ENCODE results near the gene IPCEF1. TPM values are rescaled to one million over a fixed set of nuclear protein-coding genes. Genes with fewer than 3 reads are reported as not detected.

Gene IPCEF1
- total RNA-seq, 1 donor from 2014 or later = 18.8 TPM

- no peak for TF ChIP-seq CTCF (IDR thresholded peaks at IDR 0.05; ENCODE audit: unreplicated experiment)
- peaks cover 24% of the 10 kb centered on the region for H3K36me3 Mint-ChIP-seq (ENCODE audit: low read depth, unreplicated experiment)
- H3K9me3 Mint-ChIP-seq (ENCODE audit: unreplicated experiment) = no peaks in the 10 kb centered on the region
- no peak overlapping the region for H3K4me3 Mint-ChIP-seq (ENCODE audit: unreplicated experiment)
- H3K27me3 Mint-ChIP-seq (ENCODE audit: unreplicated experiment) = peaks cover 2% of the 10 kb centered on the region
- no peak for DNase-seq (ENCODE audit: low spot score)
- no peak overlapping the region for H3K27ac Mint-ChIP-seq (ENCODE audit: unreplicated experiment)
- peaks cover 18% of the 10 kb centered on the region for H3K4me1 Mint-ChIP-seq (ENCODE audit: unreplicated experiment)
Measured at GRCh38 chr6:154164397-154164796, 192.2 kb downstream of the IPCEF1 start.

GRCh38 chr6:154161689-154162088 is 194.9 kb downstream of the IPCEF1 start:
- Mint-ChIP-seq H3K27me3 (ENCODE audit: unreplicated experiment) (peaks cover 2% of the 10 kb centered on the region), H3K4me3 (ENCODE audit: unreplicated experiment) (no peak overlapping the region), H3K27ac (ENCODE audit: unreplicated experiment) (no peak overlapping the region), H3K36me3 (ENCODE audit: low read depth, unreplicated experiment) (peaks cover 17% of the 10 kb centered on the region), H3K9me3 (ENCODE audit: unreplicated experiment) (no peaks in the 10 kb centered on the region), H3K4me1 (ENCODE audit: unreplicated experiment) (peaks cover 33% of the 10 kb centered on the region)
- DNase-seq (ENCODE audit: low spot score) = no peak
- TF ChIP-seq CTCF (IDR thresholded peaks at IDR 0.05; ENCODE audit: unreplicated experiment) = no peak

- peaks cover 44% of the 10 kb centered on the region for H3K4me1 Mint-ChIP-seq (ENCODE audit: unreplicated experiment)
- H3K9me3 Mint-ChIP-seq (ENCODE audit: unreplicated experiment) = no peaks in the 10 kb centered on the region
- no peak for TF ChIP-seq CTCF (IDR thresholded peaks at IDR 0.05; ENCODE audit: unreplicated experiment)
- peaks cover 8% of the 10 kb centered on the region for H3K36me3 Mint-ChIP-seq (ENCODE audit: low read depth, unreplicated experiment)
- no peaks in the 10 kb centered on the region for H3K27me3 Mint-ChIP-seq (ENCODE audit: unreplicated experiment)
- no peak overlapping the region for H3K27ac Mint-ChIP-seq (ENCODE audit: unreplicated experiment)
- no peak for DNase-seq (ENCODE audit: low spot score)
- no peak overlapping the region for H3K4me3 Mint-ChIP-seq (ENCODE audit: unreplicated experiment)
Measured at GRCh38 chr6:154159126-154159525, 197.5 kb downstream of the IPCEF1 start.

GRCh38 chr6:154157706-154158105 is 198.9 kb downstream of the IPCEF1 start:
- no peaks in the 10 kb centered on the region for H3K9me3 Mint-ChIP-seq (ENCODE audit: unreplicated experiment)
- no peak for TF ChIP-seq CTCF (IDR thresholded peaks at IDR 0.05; ENCODE audit: unreplicated experiment)
- no peak overlapping the region for H3K4me3 Mint-ChIP-seq (ENCODE audit: unreplicated experiment)
- no peak for DNase-seq (ENCODE audit: low spot score)
- no peak overlapping the region for H3K27ac Mint-ChIP-seq (ENCODE audit: unreplicated experiment)
- H3K27me3 Mint-ChIP-seq (ENCODE audit: unreplicated experiment) = no peaks in the 10 kb centered on the region
- peaks cover 44% of the 10 kb centered on the region for H3K4me1 Mint-ChIP-seq (ENCODE audit: unreplicated experiment)
- peaks cover 8% of the 10 kb centered on the region for H3K36me3 Mint-ChIP-seq (ENCODE audit: low read depth, unreplicated experiment)

GRCh38 chr6:154157082-154157481 is 199.5 kb downstream of the IPCEF1 start:
- H3K27me3 Mint-ChIP-seq (ENCODE audit: unreplicated experiment) = no peaks in the 10 kb centered on the region
- DNase-seq (ENCODE audit: low spot score) = no peak
- TF ChIP-seq CTCF (IDR thresholded peaks at IDR 0.05; ENCODE audit: unreplicated experiment) = no peak
- peaks cover 44% of the 10 kb centered on the region for H3K4me1 Mint-ChIP-seq (ENCODE audit: unreplicated experiment)
- H3K36me3 Mint-ChIP-seq (ENCODE audit: low read depth, unreplicated experiment) = peaks cover 8% of the 10 kb centered on the region
- H3K9me3 Mint-ChIP-seq (ENCODE audit: unreplicated experiment) = no peaks in the 10 kb centered on the region
- H3K4me3 Mint-ChIP-seq (ENCODE audit: unreplicated experiment) = no peak overlapping the region
- H3K27ac Mint-ChIP-seq (ENCODE audit: unreplicated experiment) = no peak overlapping the region
